ENCODE measurements around the gene NME7.
"Not testable (repeated sequence)": the region's sequence is repeated elsewhere in the genome, so short reads cannot be mapped to it uniquely, and the experiment has no call there.

Gene NME7

GRCh38 chr1:169339773-169340172, 27.8 kb downstream of the NME7 start:
- no peak for DNase-seq

- no peak for DNase-seq
Observed at GRCh38 chr1:169338617-169339016, 29.0 kb downstream of the NME7 start.

- DNase-seq, result not testable (repeated sequence)
Observed at GRCh38 chr1:169336947-169337715, 30.5 kb downstream of the NME7 start.

- not testable (repeated sequence) for DNase-seq
Observed at GRCh38 chr1:169334727-169335126, 32.9 kb downstream of the NME7 start.

GRCh38 chr1:169330927-169331326, 36.7 kb downstream of the NME7 start:
- no peak for DNase-seq

GRCh38 chr1:169329383-169329782, 38.2 kb downstream of the NME7 start:
- DNase-seq, result no peak

- no peak for DNase-seq
Observed at GRCh38 chr1:169327875-169328274, 39.7 kb downstream of the NME7 start.

- no peak for DNase-seq
Observed at GRCh38 chr1:169326956-169327268, 40.7 kb downstream of the NME7 start.

GRCh38 chr1:169326261-169326955, 41.2 kb downstream of the NME7 start:
- no peak for DNase-seq

GRCh38 chr1:169325117-169325516, 42.5 kb downstream of the NME7 start:
- no peak for DNase-seq

GRCh38 chr1:169322138-169322537, 45.5 kb downstream of the NME7 start:
- no peak for DNase-seq

GRCh38 chr1:169321539-169321938, 46.1 kb downstream of the NME7 start:
- DNase-seq, result no peak

- DNase-seq, result no peak
Observed at GRCh38 chr1:169318536-169319244, 48.9 kb downstream of the NME7 start.

- DNase-seq, result no peak
Observed at GRCh38 chr1:169316556-169316955, 51.0 kb downstream of the NME7 start.

- peak; percentile 77 for DNase-seq
Observed at GRCh38 chr1:169312084-169312954, 55.3 kb downstream of the NME7 start.

GRCh38 chr1:169309178-169310166, 58.1 kb downstream of the NME7 start:
- no peak for DNase-seq

- no peak for DNase-seq
Observed at GRCh38 chr1:169308313-169309039, 59.1 kb downstream of the NME7 start.

GRCh38 chr1:169307176-169307575, 60.4 kb downstream of the NME7 start:
- DNase-seq, result no peak

- DNase-seq, result no peak
Observed at GRCh38 chr1:169305948-169306347, 61.6 kb downstream of the NME7 start.

GRCh38 chr1:169305356-169305755, 62.2 kb downstream of the NME7 start:
- DNase-seq, result no peak

- DNase-seq, result no peak
Observed at GRCh38 chr1:169300854-169301253, 66.7 kb downstream of the NME7 start.

All from GOT3 (cell line).